Measurements from ENCODE around the gene NRXN2.

GRCh38 chr11:64592656-64593055 is 130.3 kb downstream of the NRXN2 start:
- TF ChIP-seq CTCF (IDR thresholded peaks at IDR 0.05) (no peak), EZH2 (IDR thresholded peaks at IDR 0.05) (no peak), EZH2phosphoT487 (IDR thresholded peaks at IDR 0.05) (no peak)
